ENCODE data around the gene HDAC4. TPM values are rescaled to one million over a fixed set of nuclear protein-coding genes. Genes with fewer than 3 reads are reported as not detected.

The HDAC4 gene
- total RNA-seq, 1 experiment from 2014 or later: 32.0 TPM

DNA sequence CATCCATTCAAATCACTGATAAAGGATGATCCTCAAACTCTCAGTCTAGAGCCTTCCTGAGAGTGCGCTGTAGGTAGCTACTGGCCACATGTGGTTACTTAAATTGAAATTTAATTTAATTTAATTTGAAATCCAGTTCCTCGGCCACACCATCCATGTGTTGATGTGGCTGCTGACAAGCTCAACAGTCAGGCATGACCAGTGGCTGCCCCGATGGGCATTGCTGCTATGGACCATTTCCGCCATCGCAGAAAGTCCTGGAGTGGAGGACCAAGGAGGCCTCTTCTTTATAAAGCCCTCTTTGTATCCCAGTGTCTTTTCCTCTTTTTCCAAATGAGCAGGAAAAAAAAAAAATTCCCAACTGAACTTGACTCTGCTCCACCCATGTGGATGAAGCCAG lies 100.6 kb downstream of the HDAC4 start:
- Mint-ChIP-seq H3K27ac (no peak overlapping the region; a peak in 1 of 7 replicates), H3K9me3 (no peaks in the 10 kb centered on the region)
- H4K20me1 ChIP-seq (ENCODE audit: control insufficient read depth, insufficient read depth, insufficient read length): peaks cover 2% of the 10 kb centered on the region

More for the DNA sequence above, 100.6 kb downstream of the HDAC4 start:
- Histone ChIP-seq H3K56ac (ENCODE audit: insufficient read length, low read depth, low read length) (no peak overlapping the region), H2BK5ac (ENCODE audit: insufficient read length, low read length) (no peak overlapping the region), H4K91ac (ENCODE audit: insufficient read length, low read depth, low read length) (no peak overlapping the region), H2BK120ac (ENCODE audit: low read depth, low read length, poor library complexity, severe bottlenecking) (no peak overlapping the region), H3K23me2 (ENCODE audit: insufficient read length, low read depth, low read length, poor library complexity, severe bottlenecking) (no peaks in the 10 kb centered on the region), H3T11ph (ENCODE audit: low read length) (no peak overlapping the region), H3K23ac (ENCODE audit: insufficient read length, low read depth, low read length) (no peak overlapping the region), H3K4me2 (ENCODE audit: insufficient read depth, insufficient read length, low read length) (no peak overlapping the region), H3K9me3 (ENCODE audit: control insufficient read depth, low read depth, low read length) (no peaks in the 10 kb centered on the region), H4K8ac (replicated peaks; ENCODE audit: insufficient read length, low read depth, low read length) (no peak overlapping the region), H2BK15ac (ENCODE audit: low read depth, low read length) (no peak overlapping the region), H2BK20ac (ENCODE audit: low read depth, low read length, poor library complexity, severe bottlenecking) (no peak overlapping the region), H3K27ac (ENCODE audit: insufficient read length, low read depth, low read length) (no peak overlapping the region), H3K4me1 (ENCODE audit: insufficient read depth, low read length) (peaks cover 7% of the 10 kb centered on the region; the same call in 1 of the 2 replicates), H3K9ac (ENCODE audit: extremely low read depth, insufficient read length, low read length) (no peak overlapping the region), H2BK12ac (ENCODE audit: insufficient read length, low read depth, low read length) (no peak overlapping the region), H2AFZ (ENCODE audit: low read length) (no peak overlapping the region), H3K4ac (ENCODE audit: low read depth, low read length) (no peak overlapping the region), H4K5ac (ENCODE audit: insufficient read length, low read depth, low read length) (no peak overlapping the region), H3K18ac (ENCODE audit: insufficient read length, low read depth, low read length) (no peak overlapping the region), H2AK5ac (ENCODE audit: insufficient read length, low read length) (no peak overlapping the region), H3K27me3 (ENCODE audit: insufficient read depth, low read length) (no peaks in the 10 kb centered on the region), H3K14ac (ENCODE audit: insufficient read depth, low read length) (no peak overlapping the region), H3K79me1 (ENCODE audit: insufficient read depth, low read depth, low read length, poor library complexity, severe bottlenecking) (no peaks in the 10 kb centered on the region), H3K79me2 (ENCODE audit: insufficient read depth, low read length) (peaks cover 5% of the 10 kb centered on the region; the same call in 1 of the 2 replicates)
- DNase-seq: no peak
- H3K4me3 Mint-ChIP-seq: no peak overlapping the region
- TF ChIP-seq, protein P1, sequence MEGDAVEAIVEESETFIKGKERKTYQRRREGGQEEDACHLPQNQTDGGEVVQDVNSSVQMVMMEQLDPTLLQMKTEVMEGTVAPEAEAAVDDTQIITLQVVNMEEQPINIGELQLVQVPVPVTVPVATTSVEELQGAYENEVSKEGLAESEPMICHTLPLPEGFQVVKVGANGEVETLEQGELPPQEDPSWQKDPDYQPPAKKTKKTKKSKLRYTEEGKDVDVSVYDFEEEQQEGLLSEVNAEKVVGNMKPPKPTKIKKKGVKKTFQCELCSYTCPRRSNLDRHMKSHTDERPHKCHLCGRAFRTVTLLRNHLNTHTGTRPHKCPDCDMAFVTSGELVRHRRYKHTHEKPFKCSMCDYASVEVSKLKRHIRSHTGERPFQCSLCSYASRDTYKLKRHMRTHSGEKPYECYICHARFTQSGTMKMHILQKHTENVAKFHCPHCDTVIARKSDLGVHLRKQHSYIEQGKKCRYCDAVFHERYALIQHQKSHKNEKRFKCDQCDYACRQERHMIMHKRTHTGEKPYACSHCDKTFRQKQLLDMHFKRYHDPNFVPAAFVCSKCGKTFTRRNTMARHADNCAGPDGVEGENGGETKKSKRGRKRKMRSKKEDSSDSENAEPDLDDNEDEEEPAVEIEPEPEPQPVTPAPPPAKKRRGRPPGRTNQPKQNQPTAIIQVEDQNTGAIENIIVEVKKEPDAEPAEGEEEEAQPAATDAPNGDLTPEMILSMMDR (conservative IDR thresholded peaks at IDR 0.05): no peak
- H3K27me3 Mint-ChIP-seq (ENCODE audit: low read depth): no peaks in the 10 kb centered on the region; the same call in 1 of the 2 replicates
- peaks cover 0 to 2% (median 0%) of the 10 kb centered on the region in 3 experiments; a peak in 1 of 7 replicates for H3K36me3 Mint-ChIP-seq (ENCODE audit: insufficient read depth in 1 of 3, low read depth in 3 of 3)
- WGBS (ENCODE audit: extremely low coverage, insufficient read length, low lambda C conversion rate): no CpG with 5 or more reads among the region's 5 CpGs
- H3K4me1 Mint-ChIP-seq: peaks cover 54 to 63% of the 10 kb centered on the region in 2 experiments
